ENCODE data around the gene P2RX6.

The P2RX6 gene

DNA sequence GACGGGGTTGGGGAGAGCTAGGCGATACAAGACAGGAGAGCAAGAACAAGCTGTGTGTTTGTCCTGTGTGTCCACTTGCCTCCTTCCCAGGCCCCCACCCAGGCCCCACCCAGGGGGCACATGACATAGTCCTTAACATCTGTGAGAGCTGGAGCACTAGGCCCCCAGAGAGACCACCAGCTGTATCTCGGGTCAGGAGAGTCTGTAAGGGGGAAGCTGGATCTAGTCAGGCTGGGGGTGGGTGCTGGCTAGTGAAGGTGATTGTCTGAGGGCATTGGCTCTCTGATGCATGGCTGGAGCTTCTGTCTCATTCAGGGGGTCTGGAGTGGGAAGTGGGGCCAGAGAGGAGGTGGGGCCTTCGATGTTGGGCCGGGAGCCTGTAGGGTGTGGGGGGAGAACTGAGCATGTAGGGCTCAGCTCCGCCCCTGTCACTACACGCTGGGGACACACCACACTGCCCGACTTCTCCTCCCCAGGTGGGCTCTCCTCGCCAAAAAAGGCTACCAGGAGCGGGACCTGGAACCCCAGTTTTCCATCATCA, 571 bp downstream of the P2RX6 start:
- no peak for FAIRE-seq

- FAIRE-seq = no peak
Observed at GRCh38 chr22:21016644-21017420, 1.9 kb downstream of the P2RX6 start.

DNA sequence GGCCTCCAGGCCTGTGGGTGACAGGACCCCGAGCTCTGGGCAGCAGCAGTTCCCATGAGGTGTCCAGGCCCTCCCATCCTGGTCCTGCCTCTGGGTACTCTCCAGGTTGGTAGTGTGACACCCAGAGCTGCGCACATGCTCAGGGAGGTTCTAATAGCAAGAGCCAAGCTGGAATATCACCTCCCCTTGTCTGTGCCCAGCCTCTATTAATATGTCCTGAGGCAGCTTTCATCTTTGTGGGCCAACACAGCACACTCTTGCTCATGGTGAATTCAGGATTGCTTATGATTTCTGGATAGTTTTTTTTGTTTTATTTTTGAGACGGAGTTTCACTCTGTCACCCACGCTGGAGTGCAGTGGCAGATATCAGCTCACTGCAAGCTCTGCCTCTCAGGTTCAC, 3.3 kb downstream of the P2RX6 start:
- no peak for FAIRE-seq

DNA sequence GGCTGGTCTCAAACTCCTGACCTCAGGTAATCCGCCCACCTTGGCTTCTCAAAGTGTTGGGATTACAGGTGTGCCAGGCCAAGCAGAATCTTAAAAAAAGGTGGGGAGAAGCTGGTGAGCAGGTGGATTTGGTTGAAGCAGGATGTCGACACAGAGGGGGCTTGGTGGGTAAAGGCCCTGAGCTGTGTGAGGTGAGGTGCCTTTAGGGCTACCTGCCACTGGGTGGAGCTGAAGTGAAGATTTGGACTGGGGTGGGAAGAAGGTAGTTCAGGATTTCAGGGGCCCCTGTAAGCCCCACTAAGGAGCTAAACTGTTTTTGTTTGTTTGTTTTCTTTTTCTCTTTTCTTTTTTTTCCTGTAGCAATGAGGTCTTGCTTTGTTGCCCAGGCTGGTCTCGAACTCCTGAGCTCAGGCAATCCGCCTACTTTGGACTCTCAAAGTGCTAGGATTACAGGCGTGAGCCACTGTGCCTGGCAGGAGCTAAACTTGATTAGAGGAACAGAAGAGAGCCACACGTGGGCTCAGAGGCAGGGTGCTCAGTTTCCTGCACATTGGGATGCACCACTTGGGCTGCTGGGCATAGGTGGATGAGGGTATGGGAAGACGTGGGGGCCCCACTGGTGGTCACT, 6.0 kb downstream of the P2RX6 start:
- FAIRE-seq = no peak

DNA sequence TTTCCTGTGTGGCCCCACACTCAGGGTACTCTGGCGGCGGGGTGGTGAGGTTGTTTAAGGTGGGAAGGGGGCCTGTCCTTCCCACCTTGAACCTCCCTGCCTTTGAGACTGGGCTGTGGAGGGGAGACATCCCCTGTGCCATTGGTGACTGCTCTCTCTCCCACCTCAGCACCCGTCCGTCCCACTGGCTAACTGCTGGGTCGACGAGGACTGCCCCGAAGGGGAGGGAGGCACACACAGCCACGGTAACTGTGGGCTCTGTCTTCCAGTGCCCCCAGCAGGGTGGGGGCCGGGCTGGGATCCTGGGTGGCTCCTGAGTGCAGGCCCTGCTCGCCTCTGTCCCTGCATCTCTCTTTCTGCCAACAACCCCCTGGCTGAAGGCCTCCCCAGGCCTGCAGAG, 7.5 kb downstream of the P2RX6 start:
- no peak for FAIRE-seq

DNA sequence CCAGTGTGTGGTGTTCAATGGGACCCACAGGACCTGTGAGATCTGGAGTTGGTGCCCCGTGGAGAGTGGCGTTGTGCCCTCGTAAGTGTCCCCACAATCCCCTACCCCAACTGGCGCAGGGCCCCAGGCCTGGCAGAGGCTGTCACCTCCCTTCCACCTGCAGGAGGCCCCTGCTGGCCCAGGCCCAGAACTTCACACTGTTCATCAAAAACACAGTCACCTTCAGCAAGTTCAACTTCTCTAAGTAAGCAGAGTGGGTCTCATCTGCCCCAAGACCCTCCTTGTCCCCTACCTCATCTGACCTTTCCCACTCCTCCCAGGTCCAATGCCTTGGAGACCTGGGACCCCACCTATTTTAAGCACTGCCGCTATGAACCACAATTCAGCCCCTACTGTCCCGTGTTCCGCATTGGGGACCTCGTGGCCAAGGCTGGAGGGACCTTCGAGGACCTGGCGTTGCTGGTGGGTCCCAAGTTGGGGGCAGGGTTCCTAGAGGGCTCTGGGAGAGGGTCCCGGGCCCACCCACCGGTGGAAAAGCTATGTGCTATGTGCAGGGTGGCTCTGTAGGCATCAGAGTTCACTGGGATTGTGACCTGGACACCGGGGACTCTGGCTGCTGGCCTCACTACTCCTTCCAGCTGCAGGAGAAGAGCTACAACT, 8.1 kb downstream of the P2RX6 start:
- FAIRE-seq = no peak

GRCh38 chr22:21025266-21025665, 10.3 kb downstream of the P2RX6 start:
- FAIRE-seq = no peak

DNA sequence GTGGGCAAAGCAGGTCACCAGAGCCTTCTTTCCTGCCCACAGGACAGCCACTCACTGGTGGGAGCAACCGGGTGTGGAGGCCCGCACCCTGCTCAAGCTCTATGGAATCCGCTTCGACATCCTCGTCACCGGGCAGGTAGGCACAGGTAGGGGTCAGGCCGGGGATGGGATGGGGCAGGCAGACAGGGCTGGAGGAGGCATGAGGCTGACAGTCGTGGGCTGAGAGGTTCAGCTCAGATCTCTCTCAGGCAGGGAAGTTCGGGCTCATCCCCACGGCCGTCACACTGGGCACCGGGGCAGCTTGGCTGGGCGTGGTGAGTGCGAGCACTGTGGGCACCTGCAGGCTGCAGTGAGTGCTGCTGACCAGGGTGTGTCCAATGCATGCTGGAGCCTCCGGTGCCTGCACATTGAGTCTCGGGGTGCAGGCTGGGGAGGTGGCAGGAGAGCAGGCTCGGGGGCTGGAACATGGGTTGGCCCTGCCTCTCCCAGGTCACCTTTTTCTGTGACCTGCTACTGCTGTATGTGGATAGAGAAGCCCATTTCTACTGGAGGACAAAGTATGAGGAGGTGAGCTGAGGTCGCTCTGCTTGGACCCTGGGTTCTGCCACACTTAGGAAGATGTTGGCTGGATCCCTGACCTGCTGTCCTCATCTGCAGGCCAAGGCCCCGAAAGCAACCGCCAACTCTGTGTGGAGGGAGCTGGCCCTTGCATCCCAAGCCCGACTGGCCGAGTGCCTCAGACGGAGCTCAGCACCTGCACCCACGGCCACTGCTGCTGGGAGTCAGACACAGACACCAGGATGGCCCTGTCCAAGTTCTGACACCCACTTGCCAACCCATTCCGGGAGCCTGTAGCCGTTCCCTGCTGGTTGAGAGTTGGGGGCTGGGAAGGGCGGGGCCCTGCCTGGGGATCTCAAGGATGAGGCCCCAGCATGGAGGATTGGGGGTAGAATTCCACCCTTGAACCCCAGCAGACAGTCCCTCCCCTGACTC, 11.1 kb downstream of the P2RX6 start:
- no peak for FAIRE-seq

DNA sequence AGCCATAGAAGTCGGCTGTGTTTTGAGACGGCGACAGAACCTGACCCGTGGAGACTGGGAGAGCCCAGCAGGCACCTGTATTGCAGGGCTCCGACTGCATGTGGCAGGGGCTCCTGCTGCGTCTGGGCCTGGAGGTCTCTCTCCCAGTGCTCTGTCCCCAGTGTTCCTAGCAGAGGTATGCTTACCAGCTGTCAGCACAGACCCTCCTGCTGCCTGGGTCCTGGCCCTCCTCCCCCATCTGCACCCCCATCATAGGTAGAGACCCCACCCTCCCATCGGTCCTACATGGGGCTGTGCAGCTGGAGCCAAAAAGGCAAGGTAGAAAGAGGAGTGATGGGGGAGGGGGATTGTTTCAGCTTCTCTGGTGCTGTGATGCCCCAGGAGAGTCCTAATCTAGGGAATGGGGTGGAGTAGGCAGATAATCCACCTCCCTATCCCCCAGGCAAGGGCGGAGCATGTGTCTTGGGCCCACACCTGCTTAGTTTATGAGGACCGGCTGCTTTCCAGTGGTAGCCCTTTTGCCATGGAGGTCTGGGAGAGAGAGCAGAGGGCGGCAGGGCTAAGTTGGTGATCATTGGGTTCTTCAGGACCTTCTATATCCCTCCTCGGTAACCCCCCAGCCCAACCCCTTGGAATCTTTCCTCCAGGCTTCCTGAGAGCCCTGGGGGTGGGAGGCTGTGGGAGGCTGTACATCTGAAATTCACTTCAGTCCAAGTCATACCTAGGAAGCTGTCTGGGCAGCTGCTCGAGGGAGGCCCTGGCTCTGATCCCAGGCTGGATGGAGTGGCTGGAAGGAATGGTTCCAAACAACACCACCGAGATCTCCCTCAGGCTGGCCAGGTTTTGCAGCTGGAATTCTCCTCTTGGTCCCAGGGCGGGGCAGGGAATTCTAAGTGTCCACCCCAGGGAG, 12.1 kb downstream of the P2RX6 start:
- no peak for FAIRE-seq

DNA sequence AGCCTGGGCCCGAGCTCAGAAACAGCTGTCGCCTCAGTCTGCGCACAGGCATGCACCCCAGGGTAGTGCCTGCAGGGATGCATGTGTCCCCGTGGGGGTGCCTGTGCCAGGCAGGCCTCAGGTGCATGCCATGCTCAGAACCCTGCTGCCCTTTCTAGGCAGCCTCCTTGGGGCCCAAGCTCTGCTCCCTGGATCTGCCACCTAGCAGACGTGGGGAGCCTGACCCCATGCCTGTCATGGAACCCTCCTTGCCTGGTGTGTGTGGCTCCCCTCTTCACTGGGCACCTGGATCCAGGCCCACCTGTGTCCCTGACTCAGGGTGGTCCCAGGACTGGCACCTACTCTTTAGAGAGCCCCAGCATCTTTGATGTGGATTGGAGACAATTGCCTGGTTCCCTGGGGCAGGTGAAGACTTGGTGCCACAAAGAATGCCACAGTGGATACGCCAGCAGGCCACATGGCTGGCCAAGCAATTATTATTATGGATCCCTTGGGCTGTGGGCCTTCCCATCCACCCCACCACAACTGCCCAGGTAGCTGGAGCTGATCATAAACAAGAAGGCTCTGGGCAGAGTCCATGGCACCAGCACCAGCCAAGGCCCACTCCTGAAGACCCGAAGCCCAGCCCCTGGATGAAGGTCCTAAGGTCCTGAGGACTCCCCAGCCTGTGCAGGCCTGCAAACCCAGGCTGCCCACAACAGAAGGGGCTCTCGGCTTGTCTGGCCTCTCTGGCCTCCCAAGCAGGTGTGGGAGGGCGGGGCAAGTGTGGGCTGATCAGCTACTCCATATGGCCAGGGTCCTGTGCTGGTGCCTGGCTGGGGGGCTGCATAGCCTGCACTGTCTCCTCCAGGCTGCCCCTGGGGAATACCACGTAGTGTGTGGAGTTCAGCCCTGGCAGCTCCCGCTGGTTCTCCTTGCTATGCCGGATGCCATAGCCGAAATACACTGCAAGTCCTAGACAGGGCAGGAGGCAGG, 13.6 kb downstream of the P2RX6 start:
- FAIRE-seq = no peak

GRCh38 chr22:21029486-21030025, 14.6 kb downstream of the P2RX6 start:
- no peak for FAIRE-seq

- no peak for FAIRE-seq
Observed at GRCh38 chr22:21030032-21030431, 15.1 kb downstream of the P2RX6 start.

GRCh38 chr22:21030621-21031544, 15.9 kb downstream of the P2RX6 start:
- no peak for FAIRE-seq

DNA sequence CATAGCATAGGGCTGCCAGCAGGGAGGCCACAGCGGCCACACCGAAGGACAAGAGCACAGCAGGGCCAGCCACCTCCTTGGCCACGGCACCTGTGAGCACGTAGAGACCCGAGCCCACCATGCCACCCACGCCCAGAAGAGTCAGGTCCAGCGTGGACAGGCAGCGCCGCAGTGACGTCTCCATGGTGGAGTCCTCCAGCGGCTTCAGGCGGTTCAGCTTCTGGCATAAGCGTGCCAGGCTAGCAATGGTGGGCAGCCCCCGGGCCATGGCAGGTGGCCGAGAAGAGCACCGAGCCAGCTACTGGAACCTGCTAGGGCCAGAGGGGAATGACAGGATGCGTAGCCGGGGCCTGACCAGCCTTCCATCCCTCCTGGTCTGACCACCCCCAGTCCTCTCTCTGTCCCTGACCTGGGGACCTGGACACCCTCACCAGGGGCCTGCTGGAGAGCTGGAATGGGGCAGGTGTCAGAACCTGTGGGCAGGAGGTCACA, 16.6 kb downstream of the P2RX6 start:
- no peak for FAIRE-seq

DNA sequence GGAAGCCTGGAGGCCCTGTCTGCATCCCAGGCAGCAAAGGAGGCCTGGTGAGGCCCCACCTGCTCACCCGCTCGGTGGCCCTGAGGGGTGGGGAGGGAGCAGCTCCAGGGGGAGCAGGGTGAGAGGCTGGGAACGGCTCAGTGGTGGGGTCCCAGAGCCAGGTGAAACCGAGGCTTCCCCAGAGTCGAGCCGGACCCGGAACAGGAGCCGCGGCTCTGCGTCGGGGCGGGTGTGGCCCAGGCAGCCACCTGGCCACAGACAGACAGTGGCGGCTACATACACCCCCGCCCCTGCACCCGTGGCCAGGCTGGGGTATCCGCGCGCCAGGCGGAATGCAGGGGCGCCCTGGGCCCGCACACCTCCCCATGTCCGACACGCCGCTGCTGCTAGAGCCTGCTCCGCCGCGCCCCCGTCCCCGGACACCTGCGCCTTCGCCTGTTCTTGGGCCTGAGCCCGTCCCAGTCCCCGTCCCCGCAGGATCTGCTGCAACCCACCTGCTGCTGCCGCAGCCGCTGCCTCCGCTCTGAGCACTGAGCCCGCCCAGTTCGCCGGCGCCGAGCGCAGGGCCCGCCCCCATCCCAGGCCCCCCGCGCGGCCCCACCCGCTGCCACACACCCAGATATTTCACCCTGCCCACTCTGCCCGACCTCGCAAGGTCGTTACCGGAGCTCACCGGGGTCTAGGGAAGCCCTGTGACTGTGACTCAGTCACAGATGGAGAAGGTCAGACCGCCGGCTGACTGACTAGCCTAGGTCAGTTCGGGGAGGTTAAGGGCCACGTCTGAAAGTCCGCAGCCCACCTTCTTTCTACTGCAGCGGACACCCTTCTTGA, 17.3 kb downstream of the P2RX6 start, which contains the start of gene SLC7A4:
Gene SLC7A4 (minus strand): TSS at position 525 of the 831 bp plus-strand sequence. CDS start 749 bp downstream, outside the sequence.
- no peak for FAIRE-seq

GRCh38 chr22:21032868-21033688, 18.1 kb downstream of the P2RX6 start:
- no peak for FAIRE-seq

DNA sequence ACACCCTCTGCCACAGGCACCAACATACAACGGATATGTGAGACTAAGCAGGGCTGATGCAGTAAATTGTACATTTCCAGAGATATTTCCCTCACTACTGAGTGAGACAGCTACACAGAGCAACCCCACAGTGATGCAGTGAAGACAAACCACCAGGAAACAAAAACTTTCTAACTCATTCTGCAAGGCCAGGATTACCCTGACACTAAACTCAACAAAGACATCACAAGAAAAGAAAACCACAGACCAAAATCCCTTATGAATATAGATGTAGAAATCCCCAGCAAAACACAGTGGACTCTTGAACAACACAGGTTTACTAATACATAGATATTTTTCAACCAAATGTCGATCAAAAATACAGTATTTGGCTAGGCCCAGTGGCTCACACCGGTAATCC, 18.9 kb downstream of the P2RX6 start:
- FAIRE-seq = no peak

Measured in G401.6 (cell line).